Muscle layer of duodenum (tissue), 2 donors: ENCODE measurements around the gene BROX.
"Not testable (repeated sequence)": the region's sequence is repeated elsewhere in the genome, so short reads cannot be mapped to it uniquely, and the experiment has no call there.

Experiments
- H3K27ac ChIP-seq: one replicate; pipeline ENCODE4 v1.7.0; 2013; ENCODE audit warnings: mild to moderate bottlenecking, low read length
- H3K27me3 ChIP-seq: one replicate; pipeline ENCODE4 v1.7.0; 2013; ENCODE audit warnings: low read depth, mild to moderate bottlenecking, control low read depth, low read length
- H3K36me3 ChIP-seq, 2 donors: one replicate each; pipeline ENCODE4 v1.7.0; 2013; ENCODE audit warnings: low read length in 2 of 2, control low read depth in 1 of 2, mild to moderate bottlenecking in 1 of 2; ENCODE audit not compliant: insufficient read depth in 2 of 2, control insufficient read depth in 1 of 2
- H3K4me1 ChIP-seq, 2 donors: one replicate each; pipeline ENCODE4 v1.7.0; 2013; ENCODE audit warnings: low read length in 2 of 2, mild to moderate bottlenecking in 2 of 2, control low read depth in 1 of 2, moderate library complexity in 1 of 2; ENCODE audit not compliant: insufficient read depth in 2 of 2, control insufficient read depth in 1 of 2
- H3K4me3 ChIP-seq, 2 donors: one replicate each; pipeline ENCODE4 v1.7.0; 2013; ENCODE audit warnings: low read length in 2 of 2, low read depth in 1 of 2, mild to moderate bottlenecking in 1 of 2
- H3K9me3 ChIP-seq, 2 donors: one replicate each; pipeline ENCODE4 v1.7.0; 2013; ENCODE audit warnings: low read length in 2 of 2, control low read depth in 1 of 2, mild to moderate bottlenecking in 1 of 2; ENCODE audit not compliant: control insufficient read depth in 1 of 2
- donor health status: healthy.

Gene BROX

GRCh38 chr1:222732216-222733159 lies 20.1 kb downstream of the BROX start:
- Histone ChIP-seq H3K36me3 (peaks cover 70 to 83% of the 10 kb centered on the region in 2 donors), H3K27ac (no peak overlapping the region), H3K4me1 (no peaks in the 10 kb centered on the region), H3K4me3 (no peak overlapping the region), H3K9me3 (no peaks in the 10 kb centered on the region), H3K27me3 (no peaks in the 10 kb centered on the region)

- no peak overlapping the region for H3K4me3 ChIP-seq
- H3K4me1 ChIP-seq: no peaks in the 10 kb centered on the region
- peaks cover 51 to 63% of the 10 kb centered on the region in 2 donors for H3K36me3 ChIP-seq
- no peaks in the 10 kb centered on the region for H3K9me3 ChIP-seq
- H3K27ac ChIP-seq: no peak overlapping the region
- H3K27me3 ChIP-seq: no peaks in the 10 kb centered on the region
These were observed 22.4 kb downstream of the BROX start for GRCh38 chr1:222734740-222735139.

- H3K4me3 ChIP-seq: no peak overlapping the region
- H3K27ac ChIP-seq: no peak overlapping the region
- H3K36me3 ChIP-seq: peaks cover 35 to 46% of the 10 kb centered on the region in 2 donors
- H3K27me3 ChIP-seq: no peaks in the 10 kb centered on the region
- H3K4me1 ChIP-seq: no peaks in the 10 kb centered on the region
- no peaks in the 10 kb centered on the region for H3K9me3 ChIP-seq
These were observed 24.1 kb downstream of the BROX start for GRCh38 chr1:222736470-222736869.

GRCh38 chr1:222736972-222737371 lies 24.6 kb downstream of the BROX start, which contains the start of gene FAM177B:
Gene FAM177B, plus strand, starts transcription at chr1:222737202. Its CDS starts 9,344 bp downstream, at chr1:222746546.
- Histone ChIP-seq H3K4me3 (no peak within 1 kb of the TSS), H3K27ac (peak within 1 kb of the TSS; percentile 21), H3K4me1 (no peaks in the 10 kb centered on the region), H3K27me3 (no peaks in the 10 kb centered on the region), H3K36me3 (peaks cover 31 to 42% of the 10 kb centered on the region in 2 donors), H3K9me3 (no peaks in the 10 kb centered on the region)

- no peaks in the 10 kb centered on the region for H3K4me1 ChIP-seq
- H3K27ac ChIP-seq: peak overlapping the region; percentile 9
- H3K36me3 ChIP-seq: peaks cover 12 to 19% of the 10 kb centered on the region in 2 donors
- H3K27me3 ChIP-seq: no peaks in the 10 kb centered on the region
- no peak overlapping the region for H3K4me3 ChIP-seq
- H3K9me3 ChIP-seq: no peaks in the 10 kb centered on the region
These were observed 27.1 kb downstream of the BROX start for GRCh38 chr1:222739465-222739864.

GRCh38 chr1:222739929-222740328 lies 27.6 kb downstream of the BROX start:
- H3K36me3 ChIP-seq: peaks cover 7 to 15% of the 10 kb centered on the region in 2 donors
- no peak overlapping the region for H3K4me3 ChIP-seq
- no peaks in the 10 kb centered on the region for H3K9me3 ChIP-seq
- H3K27me3 ChIP-seq: no peaks in the 10 kb centered on the region
- no peaks in the 10 kb centered on the region for H3K4me1 ChIP-seq
- H3K27ac ChIP-seq: no peak overlapping the region

- not testable (repeated sequence) for H3K36me3 ChIP-seq
These were observed 29.5 kb downstream of the BROX start for GRCh38 chr1:222741630-222742457.

GRCh38 chr1:222749927-222750326 lies 37.6 kb downstream of the BROX start:
- Histone ChIP-seq H3K4me3 (no peak overlapping the region), H3K27ac (no peak overlapping the region), H3K27me3 (no peaks in the 10 kb centered on the region)

More at GRCh38 chr1:222741630-222742457, 29.5 kb downstream of the BROX start:
- not testable (repeated sequence) for H3K27ac ChIP-seq, H3K4me1 ChIP-seq, H3K9me3 ChIP-seq, H3K4me3 ChIP-seq, H3K27me3 ChIP-seq

GRCh38 chr1:222750651-222751050 lies 38.3 kb downstream of the BROX start:
- H3K9me3 ChIP-seq: no peaks in the 10 kb centered on the region

More at GRCh38 chr1:222749927-222750326, 37.6 kb downstream of the BROX start:
- Histone ChIP-seq H3K4me1 (no peaks in the 10 kb centered on the region), H3K36me3 (no peaks in the 10 kb centered on the region), H3K9me3 (no peaks in the 10 kb centered on the region)

GRCh38 chr1:222751255-222751654 lies 38.9 kb downstream of the BROX start:
- Histone ChIP-seq H3K4me3 (no peak overlapping the region), H3K27me3 (no peaks in the 10 kb centered on the region), H3K36me3 (no peaks in the 10 kb centered on the region), H3K4me1 (no peaks in the 10 kb centered on the region), H3K27ac (no peak overlapping the region), H3K9me3 (no peaks in the 10 kb centered on the region)

More at GRCh38 chr1:222750651-222751050, 38.3 kb downstream of the BROX start:
- no peak overlapping the region for H3K4me3 ChIP-seq
- no peak overlapping the region for H3K27ac ChIP-seq
- H3K27me3 ChIP-seq: no peaks in the 10 kb centered on the region
- H3K4me1 ChIP-seq: no peaks in the 10 kb centered on the region
- H3K36me3 ChIP-seq: no peaks in the 10 kb centered on the region
